Neural progenitor cell (in vitro differentiated cells): ENCODE results near the gene FN3KRP. TPM values are rescaled to one million over a fixed set of nuclear protein-coding genes. Genes with fewer than 3 reads are reported as not detected.

ENCODE experiments used
- DNase-seq: peaks from one replicate; pipeline ENCODE4 v3.0.0-alpha.2; 2016; ENCODE audit warnings: low spot score
- H2AFZ ChIP-seq: fragments of 200-600 bp; sonication (generic); replicated peaks from 2 replicates; pipeline ENCODE4 v1.6.1; 2016; ENCODE audit warnings: antibody characterized with exemption
- H3F3A ChIP-seq: fragments of 200-600 bp; sonication (generic); 2 replicates; pipeline ENCODE4 v1.6.1; 2016; ENCODE audit warnings: antibody characterized with exemption, low read depth
- H3K27ac ChIP-seq: fragments of 200-600 bp; sonication (generic); 2 replicates; pipeline ENCODE4 v1.5.1; 2016; ENCODE audit warnings: mild to moderate bottlenecking
- H3K27me3 ChIP-seq: fragments of 200-600 bp; sonication (generic); 2 replicates; pipeline ENCODE4 v1.6.1; 2016; ENCODE audit warnings: mild to moderate bottlenecking, moderate library complexity
- H3K36me3 ChIP-seq: fragments of 200-600 bp; sonication (generic); 2 replicates; pipeline ENCODE4 v1.5.1; 2016
- H3K4me1 ChIP-seq: fragments of 200-600 bp; sonication (generic); 2 replicates; pipeline ENCODE4 v1.6.1; 2016; ENCODE audit warnings: mixed run types
- H3K4me2 ChIP-seq: fragments of 200-600 bp; sonication (generic); 2 replicates; pipeline ENCODE4 v1.6.1; 2016
- H3K4me3 ChIP-seq: fragments of 200-600 bp; sonication (generic); 2 replicates; pipeline ENCODE4 v1.5.1; 2016
- H3K79me2 ChIP-seq: fragments of 200-600 bp; sonication (generic); 2 replicates; pipeline ENCODE4 v1.6.1; 2016; ENCODE audit warnings: low read depth
- H3K9ac ChIP-seq: fragments of 200-600 bp; sonication (generic); 2 replicates; pipeline ENCODE4 v1.6.1; 2016
- H3K9me3 ChIP-seq: fragments of 200-600 bp; sonication (generic); 2 replicates; pipeline ENCODE4 v1.5.1; 2016; ENCODE audit warnings: low read depth
- H4K20me1 ChIP-seq: fragments of 200-600 bp; sonication (generic); 2 replicates; pipeline ENCODE4 v1.6.1; 2016; ENCODE audit warnings: low read depth
- H3K27ac Mint-ChIP-seq: 3 replicates; pipeline ENCODE4 v1.8.0; 2021; ENCODE audit warnings: mixed read lengths
- H3K27me3 Mint-ChIP-seq: 2 replicates; pipeline ENCODE4 v1.8.0; 2022; ENCODE audit warnings: low read depth, mild to moderate bottlenecking, inconsistent platforms, moderate library complexity, mixed read lengths; ENCODE audit not compliant: insufficient read depth
- H3K36me3 Mint-ChIP-seq: 3 replicates; pipeline ENCODE4 v1.8.0; 2021; ENCODE audit warnings: mixed read lengths
- H3K4me1 Mint-ChIP-seq: 3 replicates; pipeline ENCODE4 v1.8.0; 2021; ENCODE audit warnings: mixed read lengths
- H3K4me3 Mint-ChIP-seq: 3 replicates; pipeline ENCODE4 v1.8.0; 2021; ENCODE audit warnings: mild to moderate bottlenecking, moderate library complexity, mixed read lengths
- H3K9me3 Mint-ChIP-seq: 3 replicates; pipeline ENCODE4 v1.8.0; 2020; ENCODE audit warnings: mixed read lengths
- CTCF ChIP-seq: fragments of 200-600 bp; sonication (generic); IDR thresholded peaks from 2 replicates; pipeline ENCODE4 v1.5.1; 2017; ENCODE audit warnings: antibody characterized with exemption, mild to moderate bottlenecking
- EZH2 ChIP-seq: fragments of 200-600 bp; sonication (generic); IDR thresholded peaks from 2 replicates; pipeline ENCODE4 v1.6.1; 2017; ENCODE audit warnings: antibody characterized with exemption, mild to moderate bottlenecking, moderate library complexity
- EZH2phosphoT487 ChIP-seq: fragments of 200-600 bp; sonication (generic); IDR thresholded peaks from 2 replicates; pipeline ENCODE4 v1.6.1; 2017; ENCODE audit warnings: antibody characterized with exemption
- total RNA-seq: library from RNA; depleted of rRNA; stranded (reverse); fragments of >200 nt; gene quantifications from 2 replicates; pipeline ENCODE4 v1.2.3, GENCODE V29; 2015; ENCODE audit warnings: low replicate concordance

FN3KRP gene
- total RNA-seq, 1 donor from 2014 or later: 19.2 TPM

GRCh38 chr17:82702231-82702927, 14.1 kb upstream of the FN3KRP start:
- Mint-ChIP-seq H3K9me3 (no peaks in the 10 kb centered on the region), H3K4me3 (no peak overlapping the region), H3K27me3 (peaks cover 21% of the 10 kb centered on the region), H3K27ac (no peak overlapping the region), H3K4me1 (peaks cover 9% of the 10 kb centered on the region), H3K36me3 (no peaks in the 10 kb centered on the region)
- H4K20me1 ChIP-seq: peaks cover 4% of the 10 kb centered on the region
- peaks cover 36% of the 10 kb centered on the region for H3K27me3 ChIP-seq
- no peak for TF ChIP-seq EZH2
- no peak for TF ChIP-seq CTCF
- no peak overlapping the region for H2AFZ ChIP-seq
- H3K4me1 ChIP-seq: peaks cover 4% of the 10 kb centered on the region
- no peak overlapping the region for H3K9ac ChIP-seq
- H3F3A ChIP-seq: peaks cover 3% of the 10 kb centered on the region
- H3K4me2 ChIP-seq: no peak overlapping the region
- no peak overlapping the region for H3K4me3 ChIP-seq
- no peaks in the 10 kb centered on the region for H3K79me2 ChIP-seq
- no peak overlapping the region for H3K27ac ChIP-seq
- H3K9me3 ChIP-seq: no peaks in the 10 kb centered on the region
- DNase-seq: no peak
- no peaks in the 10 kb centered on the region for H3K36me3 ChIP-seq

GRCh38 chr17:82703036-82703745, 13.3 kb upstream of the FN3KRP start:
- Mint-ChIP-seq H3K4me3 (no peak overlapping the region), H3K4me1 (peaks cover 14% of the 10 kb centered on the region), H3K27ac (no peak overlapping the region), H3K27me3 (peaks cover 25% of the 10 kb centered on the region), H3K36me3 (no peaks in the 10 kb centered on the region), H3K9me3 (no peaks in the 10 kb centered on the region)
- Histone ChIP-seq H3K79me2 (no peaks in the 10 kb centered on the region), H4K20me1 (peaks cover 4% of the 10 kb centered on the region), H3K36me3 (no peaks in the 10 kb centered on the region), H2AFZ (no peak overlapping the region), H3K9ac (no peak overlapping the region), H3F3A (peaks cover 3% of the 10 kb centered on the region), H3K4me1 (no peaks in the 10 kb centered on the region), H3K27ac (no peak overlapping the region), H3K4me2 (no peak overlapping the region), H3K4me3 (no peak overlapping the region), H3K9me3 (no peaks in the 10 kb centered on the region), H3K27me3 (peaks cover 28% of the 10 kb centered on the region)
- TF ChIP-seq CTCF: no peak
- TF ChIP-seq EZH2phosphoT487: no peak
- TF ChIP-seq EZH2: no peak
- no peak for DNase-seq

- Histone ChIP-seq H3K36me3 (no peaks in the 10 kb centered on the region), H3K4me1 (no peaks in the 10 kb centered on the region), H3K79me2 (no peaks in the 10 kb centered on the region), H3K4me2 (no peak overlapping the region), H3F3A (peaks cover 3% of the 10 kb centered on the region), H3K4me3 (no peak overlapping the region), H4K20me1 (peaks cover 4% of the 10 kb centered on the region), H2AFZ (no peak overlapping the region), H3K9me3 (no peaks in the 10 kb centered on the region), H3K27ac (no peak overlapping the region), H3K27me3 (peaks cover 22% of the 10 kb centered on the region), H3K9ac (no peak overlapping the region)
- Mint-ChIP-seq H3K4me3 (no peak overlapping the region), H3K4me1 (peaks cover 14% of the 10 kb centered on the region), H3K27ac (no peak overlapping the region), H3K36me3 (no peaks in the 10 kb centered on the region), H3K27me3 (peaks cover 23% of the 10 kb centered on the region), H3K9me3 (no peaks in the 10 kb centered on the region)
- no peak for DNase-seq
- TF ChIP-seq EZH2phosphoT487: no peak
These were observed 12.3 kb upstream of the FN3KRP start for GRCh38 chr17:82703935-82704865.
